IPS-18a (cell line): Measurements from ENCODE around the gene RAB11FIP4.

ENCODE experiments used
- H3K27ac ChIP-seq: one replicate; pipeline ENCODE4 v1.5.1; 2013; ENCODE audit warnings: low read length
- H3K27me3 ChIP-seq: one replicate; pipeline ENCODE4 v1.6.1; 2013; ENCODE audit warnings: mild to moderate bottlenecking, low read length; ENCODE audit not compliant: control insufficient read depth, insufficient read depth
- H3K36me3 ChIP-seq: one replicate; pipeline ENCODE4 v1.6.1; 2013; ENCODE audit warnings: low read depth, low read length; ENCODE audit not compliant: control insufficient read depth
- H3K4me1 ChIP-seq: one replicate; pipeline ENCODE4 v1.6.1; 2013; ENCODE audit warnings: low read depth, low read length; ENCODE audit not compliant: control insufficient read depth
- H3K4me3 ChIP-seq: one replicate; pipeline ENCODE4 v1.5.1; 2013; ENCODE audit warnings: low read length
- H3K9ac ChIP-seq: one replicate; pipeline ENCODE4 v1.6.1; 2013; ENCODE audit warnings: mild to moderate bottlenecking, low read length, moderate library complexity
- H3K9me3 ChIP-seq: one replicate; pipeline ENCODE4 v1.6.1; 2013; ENCODE audit warnings: low read depth, low read length; ENCODE audit not compliant: control insufficient read depth

Gene RAB11FIP4

GRCh38 chr17:31414550-31414918, 23.1 kb downstream of the RAB11FIP4 start:
- H3K27me3 ChIP-seq, result no peaks in the 10 kb centered on the region
- H3K4me3 ChIP-seq, result no peak overlapping the region
- H3K36me3 ChIP-seq, result no peaks in the 10 kb centered on the region
- no peak overlapping the region for H3K27ac ChIP-seq
- H3K9me3 ChIP-seq, result no peaks in the 10 kb centered on the region
- H3K4me1 ChIP-seq, result peaks cover 30% of the 10 kb centered on the region
- no peak overlapping the region for H3K9ac ChIP-seq

- no peak overlapping the region for H3K4me3 ChIP-seq
Measured at GRCh38 chr17:31415004-31415454, 23.6 kb downstream of the RAB11FIP4 start.

DNA sequence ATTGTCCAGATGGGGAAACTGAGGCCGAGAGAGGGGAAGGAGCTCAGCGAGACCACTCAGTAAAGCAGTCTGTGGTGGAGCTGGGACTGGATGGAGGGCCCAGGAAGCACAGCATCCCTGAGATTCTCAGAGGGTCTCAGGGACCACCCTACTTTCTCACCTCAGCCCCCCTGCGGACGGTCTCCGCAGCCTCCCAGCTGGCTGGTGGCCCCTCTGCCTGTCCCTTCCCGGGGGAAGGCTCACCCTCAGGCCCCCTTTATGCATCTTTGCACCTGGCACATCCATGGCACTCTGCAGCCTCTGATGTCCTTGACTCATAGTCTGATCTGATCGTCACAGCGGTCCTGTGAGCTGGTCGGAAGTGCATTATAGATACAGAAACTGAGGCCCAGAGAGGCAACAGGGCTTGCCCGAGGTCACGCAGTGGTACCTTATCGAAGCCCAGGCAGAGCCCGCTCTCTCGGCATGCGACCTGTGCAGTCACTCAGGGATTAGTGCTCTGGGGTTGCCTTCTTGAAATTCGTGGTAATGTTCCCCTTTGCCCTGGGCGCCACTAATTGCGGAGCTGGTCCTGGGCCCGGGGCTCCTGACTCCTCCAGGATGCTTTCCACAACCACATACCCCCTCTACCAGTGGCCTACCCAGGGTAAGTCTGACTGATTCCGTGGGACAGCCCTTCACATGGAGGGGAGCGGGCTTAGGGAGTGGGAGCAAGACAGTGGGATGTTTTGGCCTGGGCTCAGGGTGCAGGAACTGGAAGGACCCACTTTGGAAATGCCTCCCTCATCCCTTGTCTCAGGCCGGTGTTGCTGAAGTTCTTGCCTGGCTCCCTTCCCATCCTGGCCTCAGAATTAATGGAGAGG, 24.4 kb downstream of the RAB11FIP4 start:
- Histone ChIP-seq H3K4me3 (no peak overlapping the region), H3K9me3 (no peaks in the 10 kb centered on the region), H3K4me1 (peaks cover 30% of the 10 kb centered on the region), H3K36me3 (no peaks in the 10 kb centered on the region), H3K27me3 (no peaks in the 10 kb centered on the region), H3K9ac (no peak overlapping the region), H3K27ac (no peak overlapping the region)

More at GRCh38 chr17:31415004-31415454, 23.6 kb downstream of the RAB11FIP4 start:
- Histone ChIP-seq H3K36me3 (no peaks in the 10 kb centered on the region), H3K9me3 (no peaks in the 10 kb centered on the region), H3K27me3 (no peaks in the 10 kb centered on the region), H3K9ac (no peak overlapping the region), H3K4me1 (peaks cover 30% of the 10 kb centered on the region), H3K27ac (no peak overlapping the region)

GRCh38 chr17:31416503-31416923, 25.0 kb downstream of the RAB11FIP4 start:
- Histone ChIP-seq H3K36me3 (no peaks in the 10 kb centered on the region), H3K4me3 (no peak overlapping the region), H3K4me1 (peaks cover 30% of the 10 kb centered on the region), H3K27me3 (no peaks in the 10 kb centered on the region), H3K27ac (no peak overlapping the region), H3K9me3 (no peaks in the 10 kb centered on the region), H3K9ac (no peak overlapping the region)

DNA sequence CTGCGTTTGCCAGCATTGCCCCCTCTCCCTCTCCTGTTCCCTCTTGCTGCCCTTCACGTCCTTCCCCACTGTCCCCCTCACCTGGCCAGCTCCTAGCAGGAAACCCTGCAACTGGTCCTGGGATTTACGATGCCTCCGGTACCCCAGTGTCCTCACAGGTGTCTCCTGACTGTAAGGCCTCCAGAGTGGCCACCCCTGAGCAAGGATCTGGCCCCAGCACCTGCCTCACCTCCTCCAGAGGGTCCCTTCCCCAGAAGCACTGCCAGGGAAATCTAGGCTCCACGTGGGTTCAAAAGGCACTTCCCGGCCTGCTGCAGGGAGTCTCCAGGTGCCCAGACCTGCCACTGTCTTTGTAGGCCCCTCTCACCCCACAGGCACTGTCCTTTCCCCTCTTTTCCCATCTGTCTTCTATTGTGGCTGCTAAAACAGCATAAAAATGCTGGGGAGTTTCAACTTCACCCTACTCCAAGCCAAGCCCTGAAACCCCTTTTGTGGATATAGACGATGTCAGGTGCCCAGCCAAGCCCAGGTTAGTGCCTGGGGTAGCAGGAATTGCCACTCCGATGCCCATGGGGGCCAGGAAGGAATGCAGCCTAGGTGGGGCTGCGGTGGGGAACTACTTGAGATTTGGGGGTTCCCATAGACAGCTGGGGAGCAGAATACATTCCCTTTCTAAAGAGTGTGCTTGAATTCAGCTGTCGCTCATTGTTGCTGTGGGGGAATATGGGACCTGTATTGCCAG, 25.7 kb downstream of the RAB11FIP4 start:
- peaks cover 30% of the 10 kb centered on the region for H3K4me1 ChIP-seq
- H3K4me3 ChIP-seq, result no peak overlapping the region
- no peak overlapping the region for H3K27ac ChIP-seq
- H3K27me3 ChIP-seq, result no peaks in the 10 kb centered on the region
- H3K9ac ChIP-seq, result no peak overlapping the region
- no peaks in the 10 kb centered on the region for H3K36me3 ChIP-seq
- no peaks in the 10 kb centered on the region for H3K9me3 ChIP-seq

DNA sequence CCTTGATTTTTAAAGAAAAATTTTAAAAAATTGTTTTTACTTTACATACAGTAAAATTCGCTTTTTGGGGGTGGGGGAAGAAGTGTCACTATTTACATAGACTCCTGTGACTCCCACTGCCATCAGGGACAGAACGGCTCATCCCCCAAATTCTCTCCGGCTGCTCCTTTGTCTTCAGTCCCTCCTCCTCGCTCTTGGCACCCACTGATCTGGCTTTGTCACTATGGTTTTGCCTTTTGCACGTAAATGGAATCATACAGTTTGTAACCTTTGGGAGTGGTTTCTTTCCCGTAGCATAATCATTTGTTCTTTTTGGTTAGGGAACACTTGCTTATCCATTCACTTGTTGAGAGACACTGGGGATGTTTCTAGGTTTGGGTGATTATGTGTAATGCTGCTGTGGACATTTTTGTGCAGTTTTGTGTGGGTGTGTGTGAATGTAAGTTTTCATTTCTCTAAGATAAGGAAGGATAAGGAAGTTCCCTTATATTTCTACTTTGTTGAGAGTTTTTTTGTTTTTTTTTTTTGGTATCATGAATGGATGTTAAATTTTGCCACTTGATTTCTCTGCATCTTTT, 27.4 kb downstream of the RAB11FIP4 start:
- Histone ChIP-seq H3K9me3 (no peaks in the 10 kb centered on the region), H3K9ac (no peak overlapping the region), H3K4me1 (peaks cover 21% of the 10 kb centered on the region), H3K27me3 (no peaks in the 10 kb centered on the region), H3K27ac (no peak overlapping the region), H3K4me3 (no peak overlapping the region), H3K36me3 (no peaks in the 10 kb centered on the region)

- H3K27me3 ChIP-seq, result no peaks in the 10 kb centered on the region
- H3K36me3 ChIP-seq, result no peaks in the 10 kb centered on the region
- no peaks in the 10 kb centered on the region for H3K9me3 ChIP-seq
- H3K9ac ChIP-seq, result no peak overlapping the region
- H3K27ac ChIP-seq, result no peak overlapping the region
- H3K4me3 ChIP-seq, result no peak overlapping the region
- peaks cover 20% of the 10 kb centered on the region for H3K4me1 ChIP-seq
Measured at GRCh38 chr17:31422443-31422842, 31.0 kb downstream of the RAB11FIP4 start.

- H3K4me1 ChIP-seq, result peaks cover 12% of the 10 kb centered on the region
- no peak overlapping the region for H3K27ac ChIP-seq
- no peaks in the 10 kb centered on the region for H3K9me3 ChIP-seq
- H3K4me3 ChIP-seq, result no peak overlapping the region
- H3K36me3 ChIP-seq, result no peaks in the 10 kb centered on the region
- H3K27me3 ChIP-seq, result no peaks in the 10 kb centered on the region
- no peak overlapping the region for H3K9ac ChIP-seq
Measured at GRCh38 chr17:31424944-31425281, 33.4 kb downstream of the RAB11FIP4 start.

- no peak overlapping the region for H3K27ac ChIP-seq
- no peaks in the 10 kb centered on the region for H3K27me3 ChIP-seq
- H3K9ac ChIP-seq, result no peak overlapping the region
- H3K4me1 ChIP-seq, result peaks cover 12% of the 10 kb centered on the region
- H3K36me3 ChIP-seq, result no peaks in the 10 kb centered on the region
- H3K4me3 ChIP-seq, result no peak overlapping the region
- no peaks in the 10 kb centered on the region for H3K9me3 ChIP-seq
Measured at GRCh38 chr17:31425282-31426040, 34.0 kb downstream of the RAB11FIP4 start.

DNA sequence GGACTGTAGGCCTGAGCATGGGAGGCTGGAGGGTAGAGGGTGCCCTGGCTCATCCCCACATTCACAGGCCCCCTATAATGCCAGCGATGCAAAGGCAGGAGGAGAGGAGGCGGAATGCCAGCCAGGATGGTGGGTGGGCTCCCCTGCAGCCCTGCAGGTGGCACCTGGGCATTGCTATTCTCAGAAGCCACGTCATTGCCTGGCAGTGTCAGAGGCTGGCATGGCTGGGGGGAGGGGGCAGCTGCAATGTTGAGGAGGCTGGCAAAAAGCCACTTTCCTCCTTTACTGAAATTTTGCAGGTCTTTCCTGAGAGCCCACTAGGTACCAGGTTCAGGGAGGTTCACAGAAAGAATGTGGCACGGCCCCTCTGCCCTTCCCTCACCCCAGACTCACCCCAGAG, 36.2 kb downstream of the RAB11FIP4 start:
- Histone ChIP-seq H3K27ac (no peak overlapping the region), H3K4me1 (peaks cover 14% of the 10 kb centered on the region), H3K9ac (no peak overlapping the region), H3K36me3 (no peaks in the 10 kb centered on the region), H3K4me3 (no peak overlapping the region), H3K27me3 (no peaks in the 10 kb centered on the region), H3K9me3 (no peaks in the 10 kb centered on the region)

DNA sequence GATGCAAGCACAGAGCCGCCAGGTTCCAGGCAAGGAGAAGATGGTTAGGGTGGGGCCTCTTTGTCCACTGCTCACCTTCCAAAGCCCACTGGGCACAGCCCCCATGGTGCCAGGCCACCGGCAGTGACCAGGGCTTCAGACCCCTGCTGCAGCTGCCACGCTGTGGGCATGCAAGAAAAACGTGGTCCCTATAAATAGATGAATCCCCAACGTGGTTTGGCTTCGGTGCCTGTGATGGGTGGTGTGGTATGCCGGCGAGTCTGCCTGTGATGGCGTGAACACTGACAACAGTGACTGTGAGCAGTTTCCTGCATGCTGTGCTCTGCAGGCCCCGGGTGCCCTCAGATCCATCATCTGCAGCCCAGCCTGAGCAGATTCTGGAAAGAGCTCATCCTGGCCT, 36.6 kb downstream of the RAB11FIP4 start:
- H3K36me3 ChIP-seq, result no peaks in the 10 kb centered on the region
- peaks cover 14% of the 10 kb centered on the region for H3K4me1 ChIP-seq
- no peak overlapping the region for H3K27ac ChIP-seq
- H3K27me3 ChIP-seq, result no peaks in the 10 kb centered on the region
- no peak overlapping the region for H3K9ac ChIP-seq
- no peak overlapping the region for H3K4me3 ChIP-seq
- no peaks in the 10 kb centered on the region for H3K9me3 ChIP-seq
